GM19025 (cell line): ENCODE data around the gene ST13.
A peak's percentile ranks its signal among the peaks of the same experiment; 100 is the strongest.
"Not testable (repeated sequence)": the region's sequence is repeated elsewhere in the genome, so short reads cannot be mapped to it uniquely, and the experiment has no call there.

Experiments used
- ATAC-seq: cut with Tn5 transposase; IDR thresholded peaks from one replicate; pipeline ENCODE4 v1.9.1; 2021; ENCODE audit warnings: mild to moderate bottlenecking, low read depth, moderate library complexity; ENCODE audit not compliant: unreplicated experiment

The ST13 gene

DNA sequence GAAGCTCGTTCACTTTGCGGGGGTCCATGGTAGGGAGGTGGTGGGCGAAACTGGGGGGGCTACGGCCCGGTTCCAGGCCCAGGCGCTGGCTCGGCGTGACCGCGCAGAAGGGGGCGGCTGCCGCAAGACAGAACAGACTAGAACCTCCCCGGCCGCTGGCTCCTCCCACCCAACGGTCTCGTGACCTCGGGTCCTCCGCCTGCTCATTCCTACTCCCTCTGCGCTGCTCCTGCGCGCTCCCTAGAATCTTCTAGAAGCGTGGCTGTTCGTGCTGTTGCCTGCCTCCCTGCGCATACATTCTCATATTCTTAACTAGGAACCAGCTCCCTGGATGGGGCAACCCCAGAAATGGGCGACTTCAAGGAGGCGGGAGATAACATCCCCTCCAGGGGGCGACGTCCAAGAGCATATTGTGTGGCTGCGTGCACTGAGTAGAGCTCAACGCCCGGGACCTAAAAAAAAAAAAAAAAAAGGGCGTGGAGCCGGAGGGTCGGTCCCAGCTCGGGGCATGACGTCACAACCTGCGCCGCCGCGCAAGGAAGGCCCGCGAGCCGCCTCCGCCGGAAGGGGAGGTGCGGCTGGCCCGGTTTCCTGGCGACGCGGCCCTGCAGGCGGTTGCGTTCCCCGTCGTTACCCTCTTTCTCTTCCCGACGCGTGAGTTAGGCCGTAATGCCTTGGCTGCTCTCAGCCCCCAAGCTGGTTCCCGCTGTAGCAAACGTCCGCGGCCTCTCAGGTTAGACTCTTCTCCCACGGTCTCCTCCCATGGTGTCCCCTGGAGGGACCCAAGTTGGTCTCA is at the start of gene ST13, which contains the start of gene XPNPEP3:
Gene ST13, minus strand, starts transcription at position 127 of the 796 bp plus-strand sequence. Its CDS starts 99 bp downstream, at position 28.
Gene XPNPEP3, plus strand, starts transcription at position 636 of the 796 bp plus-strand sequence. Its CDS starts 34 bp downstream, at position 670.
- ATAC-seq, result peak; percentile 80

DNA sequence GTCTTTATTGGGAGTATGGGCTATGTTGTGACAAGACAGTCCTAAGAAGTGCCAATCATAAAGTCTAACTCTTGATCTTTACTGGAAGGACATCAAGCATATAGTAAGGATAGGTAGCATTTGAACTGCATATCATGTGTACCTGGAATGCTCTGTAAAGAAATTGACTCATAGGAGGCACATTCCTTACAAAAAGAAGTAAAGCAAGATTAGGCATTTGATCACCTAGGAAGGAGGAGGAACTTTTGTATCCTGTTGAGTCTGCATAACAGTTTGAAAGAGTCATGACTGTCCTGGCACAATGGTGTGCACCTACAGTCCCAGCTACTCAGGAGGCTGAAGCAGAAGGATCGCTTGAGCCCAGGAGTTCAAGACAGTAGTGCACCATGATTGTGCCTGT is 47.7 kb upstream of the ST13 start:
- no peak for ATAC-seq

DNA sequence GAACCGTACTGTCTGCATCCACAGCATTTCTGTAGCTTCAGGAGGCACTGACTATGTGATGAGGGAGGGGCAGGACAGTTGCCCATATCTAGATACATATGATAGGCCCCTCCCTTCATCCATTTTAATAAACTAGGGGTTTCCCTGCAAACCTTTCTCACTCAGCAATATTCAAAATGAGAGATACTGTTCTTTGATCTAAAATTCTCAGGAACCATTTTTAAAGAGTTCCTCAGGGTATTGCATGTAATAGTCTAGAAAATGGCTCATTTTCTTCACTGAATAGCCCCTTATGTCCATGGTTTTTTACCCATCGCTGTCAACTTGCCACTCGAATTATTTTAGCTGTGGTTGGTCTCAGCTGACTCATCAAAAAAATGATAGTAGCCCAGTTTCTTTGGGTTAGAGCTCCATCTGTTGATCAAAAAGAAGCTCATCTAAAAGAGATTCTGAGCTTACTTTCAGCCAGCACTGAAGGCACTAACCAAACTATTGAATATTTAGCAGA is 42.5 kb upstream of the ST13 start:
- no peak for ATAC-seq

DNA sequence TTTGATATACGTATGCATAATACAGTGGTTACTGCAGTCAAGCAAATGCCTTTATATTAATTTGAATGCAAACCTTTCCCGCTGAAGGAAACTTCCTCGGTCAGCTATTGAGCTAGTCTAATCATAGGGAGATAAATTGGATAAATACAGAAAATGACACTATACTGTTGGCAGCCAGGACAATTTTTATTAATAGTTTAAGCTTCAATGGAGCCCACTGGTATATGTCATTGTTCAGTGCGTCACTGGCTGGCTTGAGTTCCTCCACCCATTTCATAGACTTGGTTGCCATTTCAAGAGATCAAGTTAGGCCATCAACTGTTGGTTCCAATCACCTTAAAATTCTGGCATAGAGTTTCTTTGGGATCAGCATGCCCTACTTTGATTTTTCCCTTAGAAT is 38.0 kb upstream of the ST13 start:
- ATAC-seq, result no peak

DNA sequence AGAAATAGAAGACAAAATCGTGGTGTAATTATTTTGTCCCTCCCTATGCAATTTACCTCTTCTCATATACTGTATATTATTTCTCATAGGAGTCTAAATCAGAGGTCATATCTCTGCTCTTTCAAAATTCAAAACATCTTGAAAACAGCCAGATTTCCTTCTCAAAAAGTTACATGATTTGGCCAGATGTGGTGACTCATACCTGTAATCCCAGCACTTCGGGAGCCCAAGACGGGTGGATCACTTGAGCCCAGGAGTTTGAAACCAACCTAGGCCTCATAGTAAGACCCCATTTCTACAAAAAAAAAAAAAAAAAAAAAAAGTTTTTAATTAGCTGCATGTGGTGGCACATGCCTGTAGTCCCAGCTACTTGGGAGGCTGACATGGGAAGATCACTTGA is 34.4 kb upstream of the ST13 start:
- no peak for ATAC-seq

DNA sequence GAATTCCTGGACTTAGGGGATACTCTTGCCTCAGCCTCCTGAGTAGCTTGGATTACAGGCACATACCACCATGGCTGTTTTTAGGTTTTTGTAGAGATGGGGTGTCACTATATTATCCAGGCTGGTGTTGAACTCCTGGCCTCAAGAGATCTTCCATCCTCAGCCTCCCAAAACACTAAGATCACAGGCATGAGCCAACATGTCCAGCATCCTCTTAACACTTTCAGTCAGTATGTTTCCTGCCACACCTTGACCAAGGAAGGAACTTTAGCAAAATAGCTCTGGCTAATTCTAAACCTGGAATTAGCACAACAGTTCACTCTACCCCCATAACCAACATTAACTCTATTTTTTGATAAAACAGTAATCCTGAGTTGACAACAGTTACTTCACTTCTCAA is 32.7 kb upstream of the ST13 start:
- ATAC-seq, result no peak

DNA sequence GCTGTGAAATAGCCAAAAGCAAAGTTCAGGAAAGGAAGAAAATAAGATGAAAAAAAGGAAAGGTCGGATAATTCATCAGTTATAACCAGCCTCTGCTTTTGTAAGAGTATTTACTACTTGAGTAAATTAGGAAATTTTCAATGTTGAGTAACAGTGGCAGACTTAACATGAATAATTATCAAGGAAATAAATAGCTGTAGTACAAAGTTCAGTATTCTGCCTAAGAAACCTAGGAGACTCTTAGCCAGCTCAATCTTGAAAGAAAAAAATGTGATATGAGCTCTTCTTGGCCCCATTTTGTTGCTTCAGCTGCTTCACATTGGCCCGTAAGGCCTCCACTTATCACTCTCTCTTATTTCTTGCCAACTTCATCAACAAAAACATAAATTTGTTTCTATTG is 22.5 kb upstream of the ST13 start:
- no peak for ATAC-seq

DNA sequence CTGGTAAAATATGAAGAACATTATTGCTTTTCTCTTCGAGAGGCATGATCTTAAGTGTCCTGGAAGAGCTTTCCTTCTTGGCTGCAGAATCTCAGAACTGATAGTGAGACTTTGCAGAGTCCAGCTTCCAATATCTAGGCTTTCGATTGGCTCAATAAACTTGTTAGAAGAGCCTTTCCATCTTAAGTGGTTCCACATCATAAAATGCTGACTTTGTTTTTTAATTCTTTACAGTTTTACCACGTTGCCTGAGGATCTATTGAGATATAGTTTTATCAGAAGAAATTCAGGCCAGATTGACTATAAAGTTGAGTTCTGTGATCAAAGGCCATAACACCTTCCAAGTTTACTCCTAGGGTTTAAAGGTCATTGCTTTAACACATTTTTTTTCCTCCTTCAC is 21.0 kb upstream of the ST13 start:
- ATAC-seq, result no peak

DNA sequence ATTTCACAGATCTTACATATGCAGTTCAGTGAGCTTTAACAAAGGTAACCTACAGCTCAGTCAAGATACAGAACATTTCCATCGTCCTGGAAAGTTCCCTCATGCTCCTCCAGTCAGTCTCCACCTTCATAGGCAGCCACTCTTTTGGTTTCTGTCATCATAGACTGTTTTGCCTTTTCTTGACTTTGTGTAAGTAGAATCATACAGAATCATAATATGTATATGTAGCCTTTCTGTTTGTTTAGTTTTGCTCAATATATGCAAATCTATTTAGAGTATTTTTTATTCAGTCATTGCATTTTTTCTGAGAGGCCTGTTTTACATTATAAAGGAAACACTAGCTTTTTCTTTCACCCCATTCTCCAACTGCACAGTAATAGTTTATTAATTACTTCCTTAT is 20.5 kb upstream of the ST13 start:
- no peak for ATAC-seq

DNA sequence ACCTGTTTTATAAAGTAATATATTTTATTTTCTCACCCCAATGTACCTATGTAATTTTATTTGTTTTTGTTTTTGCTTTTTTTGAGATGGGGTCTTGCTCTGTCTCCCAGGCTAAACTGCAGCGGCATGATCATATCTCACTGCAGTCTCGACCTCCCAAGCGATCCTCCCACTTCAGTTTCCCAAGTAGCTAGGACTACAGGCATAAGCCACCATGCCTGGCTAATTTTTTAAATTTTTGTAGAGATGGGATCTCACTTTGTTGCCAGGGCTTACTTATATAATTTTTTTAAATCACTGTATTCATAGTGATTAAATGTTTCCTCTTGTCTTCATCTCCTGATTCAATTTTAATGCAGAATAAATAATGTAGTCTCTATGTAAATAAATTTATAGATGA is 18.7 kb upstream of the ST13 start:
- ATAC-seq, result no peak

DNA sequence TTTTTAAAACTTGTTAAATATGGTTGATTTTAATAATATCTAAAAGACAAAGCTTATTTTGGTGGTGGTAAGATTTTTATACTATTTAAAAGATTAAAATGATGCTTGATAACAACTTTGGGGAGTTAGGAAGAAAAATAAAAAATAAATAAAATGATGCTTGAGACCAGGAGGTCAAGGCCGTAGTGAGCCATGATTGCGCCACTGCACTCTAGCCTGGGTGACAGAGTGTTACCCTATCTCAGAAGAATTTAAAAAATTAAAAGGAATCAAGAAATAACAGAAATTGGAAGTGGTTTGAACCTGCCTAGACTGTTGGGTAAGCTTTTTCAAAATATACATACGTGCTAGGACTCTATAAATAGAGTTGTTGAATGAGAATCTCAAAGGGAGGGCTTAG is 17.6 kb upstream of the ST13 start:
- no peak for ATAC-seq

DNA sequence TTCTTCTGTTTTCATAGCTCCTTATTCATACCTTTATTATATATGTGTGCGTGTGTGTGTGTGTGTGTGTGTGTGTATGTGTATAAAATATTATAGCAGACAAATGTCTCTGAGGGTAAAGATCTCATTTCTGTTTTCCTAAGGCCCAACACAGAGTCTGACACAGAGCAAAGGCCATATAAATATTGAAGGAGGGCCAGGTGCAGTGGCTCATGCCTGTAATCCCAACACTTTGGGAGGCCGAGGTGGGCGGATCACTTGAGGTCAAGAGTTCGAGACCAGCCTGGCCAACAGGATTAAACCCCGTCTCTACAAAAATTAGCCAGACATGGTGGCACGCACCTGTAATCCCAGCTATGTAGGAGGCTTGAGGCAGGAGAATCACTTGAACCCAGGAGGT is 11.9 kb upstream of the ST13 start:
- ATAC-seq, result not testable (repeated sequence)

DNA sequence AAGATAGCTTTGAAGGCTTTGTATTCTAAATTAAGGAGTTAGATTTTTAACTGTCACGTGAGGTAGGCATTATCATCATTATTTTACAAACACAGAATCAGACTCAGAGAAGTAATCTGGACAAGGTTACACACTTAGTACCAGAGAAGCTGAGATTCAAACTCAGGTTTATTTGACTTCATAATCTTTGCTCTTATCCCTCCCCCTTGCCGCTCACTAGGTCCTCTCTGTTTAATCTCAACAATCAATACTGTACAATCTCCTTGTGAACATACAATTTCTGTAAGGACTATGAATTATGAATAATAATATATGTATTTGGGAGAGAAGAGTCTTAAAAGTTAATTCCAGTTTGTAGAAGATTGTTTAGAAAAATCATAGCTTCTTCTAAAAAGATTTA is 10.7 kb upstream of the ST13 start:
- no peak for ATAC-seq

DNA sequence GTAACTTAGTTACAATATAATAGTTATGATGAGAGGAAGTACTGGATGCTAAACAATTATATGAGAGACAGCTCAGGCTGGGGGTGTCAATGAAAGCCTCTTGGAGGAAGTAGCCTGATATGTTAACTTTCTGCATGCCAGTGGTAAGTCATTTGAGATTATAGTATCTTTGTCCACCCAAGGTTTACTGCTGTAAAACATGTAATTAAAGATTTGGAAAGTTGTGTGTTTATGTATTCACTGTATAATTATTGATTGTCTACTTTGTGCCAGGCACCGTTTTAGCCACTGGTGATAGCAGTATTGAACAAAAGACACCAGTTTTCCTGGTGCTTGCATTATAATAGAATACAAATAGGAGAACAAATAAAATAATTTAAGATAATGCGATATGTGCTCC is 6.1 kb upstream of the ST13 start:
- ATAC-seq, result no peak

DNA sequence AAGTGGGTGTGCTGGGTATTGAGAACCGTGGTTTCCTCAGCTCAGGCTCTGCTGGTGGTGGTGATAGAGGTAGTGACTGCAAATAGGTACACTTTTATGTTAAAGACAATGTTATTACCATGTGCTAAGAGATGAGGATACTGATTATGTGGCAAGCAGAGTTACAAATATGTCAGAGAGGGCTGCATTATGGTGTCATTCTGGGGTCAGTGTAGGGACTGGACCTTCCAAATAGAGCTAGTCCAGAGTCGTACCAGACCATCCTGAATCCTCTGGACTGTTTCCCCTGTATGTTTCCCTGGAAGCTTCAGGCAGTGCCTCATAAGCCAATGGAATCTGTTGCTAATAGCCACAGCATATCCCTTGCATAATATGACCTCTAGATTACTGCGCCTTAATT is 5.6 kb upstream of the ST13 start, which contains the start of gene DNAJB7:
Gene DNAJB7, minus strand, starts transcription at position 101 of the 400 bp plus-strand sequence. CDS start 119 bp downstream, outside the sequence.
- ATAC-seq, result no peak

DNA sequence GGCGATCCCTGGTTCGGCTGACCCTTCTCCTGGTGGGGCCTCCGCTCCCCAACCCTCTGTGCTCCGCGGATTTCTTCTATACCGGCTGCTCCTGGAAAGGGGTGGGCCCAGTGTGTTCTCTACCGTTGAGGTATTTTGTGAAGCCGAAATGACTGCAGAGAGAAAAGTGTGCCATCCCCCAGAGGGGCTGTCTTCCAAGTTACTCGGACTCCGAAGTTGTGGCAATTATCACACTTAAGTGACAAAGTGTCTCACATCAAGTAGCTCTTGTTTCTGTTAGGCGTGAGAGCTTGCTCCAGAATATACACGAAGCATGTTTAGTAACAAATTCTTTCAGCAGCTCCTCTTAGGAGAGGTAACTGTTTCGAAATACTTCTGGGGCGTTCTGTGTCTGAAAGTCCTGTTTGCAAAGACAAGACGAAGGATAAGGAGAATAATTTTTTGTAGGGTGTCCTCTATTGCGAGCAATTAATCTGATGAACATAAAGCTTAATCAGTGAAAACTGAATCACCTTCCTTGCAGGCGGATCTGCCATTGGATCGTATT is 943 bp upstream of the ST13 start:
- ATAC-seq, result no peak

DNA sequence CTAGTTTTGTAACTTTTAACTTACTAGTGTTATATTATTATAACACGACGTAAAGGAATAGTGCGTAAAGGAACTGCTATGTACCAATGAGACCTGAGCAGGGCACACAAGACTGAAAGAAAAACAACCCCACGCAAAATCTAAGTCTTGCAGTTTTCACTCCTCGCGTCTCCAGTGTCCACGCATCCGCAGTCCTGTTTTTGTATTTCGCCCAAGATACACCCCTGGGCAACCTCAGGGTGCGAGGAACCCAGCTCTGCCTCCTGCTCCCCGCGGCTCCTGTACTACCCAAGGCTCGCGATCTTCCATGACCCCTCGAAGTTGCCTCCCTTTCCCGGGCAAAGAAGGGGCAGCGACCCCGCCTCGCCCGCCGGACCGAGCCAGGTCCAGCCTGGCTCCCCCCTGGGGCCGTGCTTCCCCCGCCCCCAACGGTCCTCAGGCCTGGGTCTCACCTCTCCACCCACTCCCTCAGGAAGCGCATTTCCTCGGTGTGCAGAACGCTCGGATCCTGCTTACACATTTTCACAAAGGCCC is 393 bp downstream of the ST13 start:
- ATAC-seq, result peak; percentile 16

DNA sequence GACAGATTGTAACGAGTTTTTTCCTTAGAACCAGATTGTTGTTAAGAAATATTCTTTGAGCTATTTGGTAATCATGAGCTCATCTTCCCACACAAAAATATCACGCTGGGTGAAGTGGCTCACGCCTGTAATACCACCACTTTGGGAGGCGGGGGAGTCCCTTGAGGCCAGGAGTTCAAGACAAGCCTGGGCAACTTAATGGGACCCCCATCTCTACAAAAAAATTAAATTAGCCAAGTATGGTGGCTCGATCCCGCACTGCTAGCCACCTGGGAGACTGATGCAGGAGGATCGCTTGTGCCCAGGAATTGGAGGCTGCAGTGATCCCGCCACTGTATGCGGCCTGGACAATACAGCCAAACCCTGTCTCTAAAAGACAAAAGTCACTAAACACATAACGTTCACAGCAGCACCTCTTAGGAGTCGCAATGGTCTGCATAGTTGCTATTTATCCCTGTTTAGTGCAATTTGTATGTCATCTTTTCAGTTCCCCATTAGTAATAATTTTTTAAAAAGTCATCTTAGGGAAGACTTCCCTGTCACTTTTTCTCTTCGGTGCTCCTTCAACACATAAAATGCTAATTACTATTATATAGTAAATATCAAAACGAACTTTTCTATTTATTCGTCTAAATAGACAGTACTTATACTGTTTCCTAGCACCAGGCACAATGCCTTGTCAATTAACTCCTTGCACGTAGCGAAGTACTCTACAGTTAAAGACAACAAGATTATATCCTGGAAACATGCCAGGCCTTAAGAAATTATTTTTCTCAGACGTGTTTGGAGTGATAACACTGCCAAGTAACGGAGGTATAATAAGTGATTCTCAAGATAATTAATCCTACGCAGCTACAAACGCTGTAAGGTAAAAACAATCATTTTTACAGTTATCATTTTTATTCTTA is 1.1 kb downstream of the ST13 start:
- no peak for ATAC-seq

DNA sequence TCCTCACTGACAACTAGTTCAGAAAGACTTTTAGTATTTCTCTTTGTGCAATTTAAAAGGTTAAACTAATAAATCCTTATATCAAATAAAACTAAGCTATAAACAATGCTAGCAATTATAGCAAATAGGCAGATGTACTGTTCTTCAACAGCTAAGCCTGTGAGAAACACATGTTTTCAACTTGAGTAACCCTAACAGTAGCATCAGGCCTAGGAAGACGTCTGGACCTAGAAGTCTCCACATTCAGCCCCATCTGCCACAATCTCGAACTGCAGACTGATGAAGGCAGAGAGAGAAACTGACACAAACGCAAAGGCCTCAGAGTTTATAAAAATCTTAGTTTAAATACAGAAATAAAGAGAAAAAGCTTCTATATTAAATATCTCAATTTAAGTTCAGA is 2.5 kb downstream of the ST13 start:
- ATAC-seq, result no peak

DNA sequence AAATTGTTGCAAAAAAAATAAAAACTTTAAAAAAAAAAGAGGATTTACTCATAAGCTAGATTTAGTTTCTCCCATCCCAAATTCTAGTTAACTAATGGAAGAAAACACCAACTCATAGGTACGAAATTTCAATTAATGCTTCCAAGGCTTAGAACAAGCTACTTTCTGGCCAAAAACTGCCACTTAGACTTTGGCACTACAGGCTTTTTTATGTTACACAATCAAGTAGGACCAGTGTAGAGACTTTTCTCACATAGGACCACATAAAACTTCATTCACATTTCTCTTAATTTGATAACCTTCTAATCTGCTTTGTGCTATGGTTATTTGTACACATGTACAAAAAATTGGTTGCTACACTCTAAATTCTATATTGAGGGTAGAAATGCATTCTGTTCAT is 3.1 kb downstream of the ST13 start:
- ATAC-seq, result no peak

DNA sequence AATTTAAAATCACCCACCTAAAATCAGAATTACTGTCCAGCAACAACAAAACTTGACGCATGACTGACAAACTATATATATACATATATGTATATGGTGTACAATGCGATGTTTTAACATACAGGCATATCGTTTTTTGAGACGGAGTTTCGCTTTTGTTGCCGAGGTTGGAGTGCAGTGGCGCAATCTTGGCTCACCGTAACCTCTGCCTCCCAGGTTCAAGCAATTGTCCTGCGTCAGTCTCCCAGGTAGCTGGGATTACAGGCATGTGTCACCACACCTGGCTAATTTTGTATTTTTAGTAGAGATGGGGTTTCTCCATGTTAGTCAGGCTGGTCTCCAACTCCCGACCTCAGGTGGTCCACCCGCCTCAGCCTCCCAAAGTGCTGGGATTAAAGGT is 10.6 kb downstream of the ST13 start:
- not testable (repeated sequence) for ATAC-seq
